NB4 (cell line): ENCODE data around the gene LIN28B.
"Not testable (repeated sequence)": the region's sequence is repeated elsewhere in the genome, so short reads cannot be mapped to it uniquely, and the experiment has no call there.

Experiments used
- CTCF ChIP-seq: IDR thresholded peaks from one replicate; pipeline ENCODE4 v1.5.1; 2012; ENCODE audit warnings: low read depth, low read length
- MAX ChIP-seq: IDR thresholded peaks from 2 replicates; pipeline ENCODE4 v1.6.1; 2011; ENCODE audit warnings: low read depth, low read length
- MYC ChIP-seq: IDR thresholded peaks from 2 replicates; pipeline ENCODE4 v1.6.1; 2011; ENCODE audit warnings: low read depth, low read length
- POLR2A ChIP-seq: IDR thresholded peaks from 2 replicates; pipeline ENCODE4 v1.6.1; 2011; ENCODE audit warnings: mild to moderate bottlenecking; ENCODE audit not compliant: insufficient read length; ENCODE audit errors: extremely low read depth

DNA sequence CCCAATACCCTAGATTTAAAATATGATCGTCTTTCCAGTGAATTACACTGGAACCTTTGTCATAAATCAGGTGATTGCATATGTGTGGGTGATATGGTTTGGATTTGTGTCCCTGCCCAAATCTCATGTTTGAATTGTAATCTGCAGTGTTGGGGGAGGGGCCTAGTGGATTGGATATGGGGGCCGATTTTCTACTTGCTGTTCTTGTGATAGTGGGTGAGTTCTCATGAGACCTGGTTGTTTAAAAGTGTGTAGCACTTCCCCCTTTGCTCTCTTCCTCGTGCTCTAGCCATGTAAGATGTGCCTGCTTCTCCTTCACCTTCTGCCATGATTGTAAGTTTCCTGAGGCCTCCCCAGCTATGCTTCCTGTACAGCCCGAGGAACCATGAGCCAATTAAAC is 29.0 kb downstream of the LIN28B start:
- TF ChIP-seq MAX, CTCF, POLR2A, MYC: not testable (repeated sequence)
